ENCODE data around the gene NUDT14. TPM values are rescaled to one million over a fixed set of nuclear protein-coding genes. Genes with fewer than 3 reads are reported as not detected.

NUDT14 gene
- total and polyA plus RNA-seq, 2 experiments from 2014 or later = 14.8 to 38.4 TPM

DNA sequence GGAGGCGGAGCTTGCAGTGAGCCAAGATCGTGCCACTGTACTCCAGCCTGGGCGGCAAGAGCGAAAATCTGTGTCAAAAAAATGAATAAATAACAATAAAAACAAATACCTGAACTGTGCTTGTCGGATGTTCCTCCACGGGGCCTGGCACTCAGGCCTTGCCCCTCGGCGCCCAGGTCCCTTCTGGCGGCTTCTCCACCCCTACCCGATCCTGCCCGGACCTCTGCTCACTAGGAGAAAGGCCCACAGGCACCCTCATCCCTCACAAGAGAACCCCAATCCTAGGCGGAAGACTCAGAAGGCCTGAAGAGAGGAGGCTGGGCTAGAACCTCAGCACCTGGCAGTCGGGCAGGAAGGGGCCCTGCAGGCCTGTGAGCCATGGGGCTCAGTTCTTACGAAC is 46.2 kb upstream of the NUDT14 start:
- DNase-seq (ENCODE audit: low spot score) (no peak), ATAC-seq (no peak)
- Mint-ChIP-seq H3K27ac (no peak overlapping the region), H3K4me3 (no peak overlapping the region), H3K9me3 (peaks cover 5% of the 10 kb centered on the region; the same call in 1 of the 3 replicates), H3K4me1 (no peaks in the 10 kb centered on the region), H3K36me3 (ENCODE audit: low read depth) (peaks cover 13% of the 10 kb centered on the region), H3K27me3 (ENCODE audit: insufficient read depth, low read depth, poor library complexity) (no peaks in the 10 kb centered on the region)
- H3K79me2 ChIP-seq (replicated peaks; ENCODE audit: insufficient read depth) = no peaks in the 10 kb centered on the region
- H3K27me3 ChIP-seq (ENCODE audit: insufficient read depth) = no peaks in the 10 kb centered on the region
- no peak overlapping the region for H3K4me2 ChIP-seq
- H3K4me3 ChIP-seq = no peak overlapping the region
- no peaks in the 10 kb centered on the region; the same call in 1 of the 2 replicates for H3K36me3 ChIP-seq (ENCODE audit: insufficient read depth)
- H3F3A ChIP-seq (replicated peaks; ENCODE audit: low read depth) = no peaks in the 10 kb centered on the region
- no peaks in the 10 kb centered on the region for H4K20me1 ChIP-seq (replicated peaks; ENCODE audit: insufficient read depth)
- TF ChIP-seq STAT1 (IDR thresholded peaks at IDR 0.05; ENCODE audit: unreplicated experiment) = no peak
- TF ChIP-seq ZNF331 (CRISPR knock-in tag; IDR thresholded peaks at IDR 0.05; ENCODE audit: low read depth) = no peak
- no peak for TF ChIP-seq JUNB (IDR thresholded peaks at IDR 0.05; ENCODE audit: unreplicated experiment)
- no peak for TF ChIP-seq EZH2 (IDR thresholded peaks at IDR 0.05; ENCODE audit: low read depth, unreplicated experiment)
- TF ChIP-seq EZH2phosphoT487 (IDR thresholded peaks at IDR 0.05; ENCODE audit: unreplicated experiment) = no peak
- TF ChIP-seq POLR2AphosphoS5 (IDR thresholded peaks at IDR 0.05; ENCODE audit: low read depth) = no peak
- TF ChIP-seq, protein P1, sequence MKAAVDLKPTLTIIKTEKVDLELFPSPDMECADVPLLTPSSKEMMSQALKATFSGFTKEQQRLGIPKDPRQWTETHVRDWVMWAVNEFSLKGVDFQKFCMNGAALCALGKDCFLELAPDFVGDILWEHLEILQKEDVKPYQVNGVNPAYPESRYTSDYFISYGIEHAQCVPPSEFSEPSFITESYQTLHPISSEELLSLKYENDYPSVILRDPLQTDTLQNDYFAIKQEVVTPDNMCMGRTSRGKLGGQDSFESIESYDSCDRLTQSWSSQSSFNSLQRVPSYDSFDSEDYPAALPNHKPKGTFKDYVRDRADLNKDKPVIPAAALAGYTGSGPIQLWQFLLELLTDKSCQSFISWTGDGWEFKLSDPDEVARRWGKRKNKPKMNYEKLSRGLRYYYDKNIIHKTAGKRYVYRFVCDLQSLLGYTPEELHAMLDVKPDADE (IDR thresholded peaks at IDR 0.05) = no peak
- no peak for TF ChIP-seq ZNF114 (CRISPR knock-in tag; IDR thresholded peaks at IDR 0.05)
- no peak for TF ChIP-seq CREB1 (CRISPR knock-in tag; IDR thresholded peaks at IDR 0.05; ENCODE audit: low read depth)
- H2AFZ ChIP-seq = no peak overlapping the region
- no peaks in the 10 kb centered on the region for H3K9me2 ChIP-seq (ENCODE audit: insufficient read depth)
- no peaks in the 10 kb centered on the region for H3K4me1 ChIP-seq (ENCODE audit: insufficient read depth)
- no peak overlapping the region for H3K27ac ChIP-seq (ENCODE audit: low read depth)

GRCh38 chr14:105226198-105226597 is 45.1 kb upstream of the NUDT14 start:
- TF ChIP-seq CREB1 (CRISPR knock-in tag; IDR thresholded peaks at IDR 0.05; ENCODE audit: low read depth) (no peak), ZNF114 (CRISPR knock-in tag; IDR thresholded peaks at IDR 0.05) (no peak), POLR2AphosphoS5 (IDR thresholded peaks at IDR 0.05; ENCODE audit: low read depth) (no peak), EZH2 (IDR thresholded peaks at IDR 0.05; ENCODE audit: low read depth, unreplicated experiment) (no peak), ZNF331 (CRISPR knock-in tag; IDR thresholded peaks at IDR 0.05; ENCODE audit: low read depth) (no peak), JUNB (IDR thresholded peaks at IDR 0.05; ENCODE audit: unreplicated experiment) (no peak)
- no peak overlapping the region for H3K4me3 Mint-ChIP-seq
- H3K9me2 ChIP-seq (ENCODE audit: insufficient read depth) = no peaks in the 10 kb centered on the region
- no peak for DNase-seq (ENCODE audit: low spot score)
- H3F3A ChIP-seq (replicated peaks; ENCODE audit: low read depth) = no peaks in the 10 kb centered on the region
- no peak overlapping the region for H3K27ac Mint-ChIP-seq
- no peaks in the 10 kb centered on the region for H3K4me1 ChIP-seq (ENCODE audit: insufficient read depth)
- no peak overlapping the region for H3K4me2 ChIP-seq
- no peak overlapping the region for H3K4me3 ChIP-seq
- no peak for ATAC-seq
- H3K27ac ChIP-seq (ENCODE audit: low read depth) = no peak overlapping the region
- peaks cover 13% of the 10 kb centered on the region for H3K36me3 Mint-ChIP-seq (ENCODE audit: low read depth)
- H3K9me3 Mint-ChIP-seq = peaks cover 5% of the 10 kb centered on the region; the same call in 1 of the 3 replicates
- no peaks in the 10 kb centered on the region for H3K4me1 Mint-ChIP-seq
- H3K36me3 ChIP-seq (ENCODE audit: insufficient read depth) = no peaks in the 10 kb centered on the region; the same call in 1 of the 2 replicates
- H2AFZ ChIP-seq = no peak overlapping the region
- H3K79me2 ChIP-seq (replicated peaks; ENCODE audit: insufficient read depth) = no peaks in the 10 kb centered on the region
- no peaks in the 10 kb centered on the region for H3K27me3 ChIP-seq (ENCODE audit: insufficient read depth)
- no peaks in the 10 kb centered on the region for H3K27me3 Mint-ChIP-seq (ENCODE audit: insufficient read depth, low read depth, poor library complexity)
- H4K20me1 ChIP-seq (replicated peaks; ENCODE audit: insufficient read depth) = no peaks in the 10 kb centered on the region
